Measurements from ENCODE around the gene SLC34A2.

The SLC34A2 gene

GRCh38 chr4:25713812-25714211, 58.2 kb downstream of the SLC34A2 start:
- Histone ChIP-seq H3K36me3 (replicated peaks; ENCODE audit: low read depth, low read length) (no peaks in the 10 kb centered on the region), H2AFZ (ENCODE audit: low read depth, low read length) (no peak overlapping the region), H4K20me1 (ENCODE audit: insufficient read depth, low read length) (no peaks in the 10 kb centered on the region), H3K4me1 (ENCODE audit: low read length) (no peaks in the 10 kb centered on the region), H3K27ac (ENCODE audit: low read length) (no peak overlapping the region), H3K4me2 (ENCODE audit: low read length) (no peak overlapping the region), H3K27me3 (ENCODE audit: low read depth, low read length) (no peaks in the 10 kb centered on the region), H3K9me3 (ENCODE audit: insufficient read depth, low read length) (no peaks in the 10 kb centered on the region), H3K4me3 (ENCODE audit: low read length) (no peak overlapping the region), H3K9ac (ENCODE audit: low read length) (no peak overlapping the region), H3K79me2 (ENCODE audit: low read length) (no peaks in the 10 kb centered on the region)
- TF ChIP-seq EZH2phosphoT487 (IDR thresholded peaks at IDR 0.05; ENCODE audit: low read depth), result no peak
- TF ChIP-seq CTCF (IDR thresholded peaks at IDR 0.05; ENCODE audit: low read depth, low read length), result no peak

GRCh38 chr4:25722964-25723363, 67.3 kb downstream of the SLC34A2 start:
- Histone ChIP-seq H3K79me2 (ENCODE audit: low read length) (no peaks in the 10 kb centered on the region), H3K4me1 (ENCODE audit: low read length) (no peaks in the 10 kb centered on the region), H3K4me3 (ENCODE audit: low read length) (no peak overlapping the region), H2AFZ (ENCODE audit: low read depth, low read length) (no peak overlapping the region), H3K4me2 (ENCODE audit: low read length) (no peak overlapping the region), H3K9ac (ENCODE audit: low read length) (no peak overlapping the region), H3K27ac (ENCODE audit: low read length) (no peak overlapping the region), H3K9me3 (ENCODE audit: insufficient read depth, low read length) (no peaks in the 10 kb centered on the region), H3K27me3 (ENCODE audit: low read depth, low read length) (no peaks in the 10 kb centered on the region), H3K36me3 (replicated peaks; ENCODE audit: low read depth, low read length) (no peaks in the 10 kb centered on the region), H4K20me1 (ENCODE audit: insufficient read depth, low read length) (no peaks in the 10 kb centered on the region)
- TF ChIP-seq EZH2phosphoT487 (IDR thresholded peaks at IDR 0.05; ENCODE audit: low read depth) (no peak), CTCF (IDR thresholded peaks at IDR 0.05; ENCODE audit: low read depth, low read length) (no peak)

GRCh38 chr4:25723409-25723808, 67.8 kb downstream of the SLC34A2 start:
- no peaks in the 10 kb centered on the region for H3K27me3 ChIP-seq (ENCODE audit: low read depth, low read length)
- no peaks in the 10 kb centered on the region for H3K9me3 ChIP-seq (ENCODE audit: insufficient read depth, low read length)
- no peak overlapping the region for H3K9ac ChIP-seq (ENCODE audit: low read length)
- H3K4me1 ChIP-seq (ENCODE audit: low read length), result no peaks in the 10 kb centered on the region
- TF ChIP-seq EZH2phosphoT487 (IDR thresholded peaks at IDR 0.05; ENCODE audit: low read depth), result no peak
- no peak for TF ChIP-seq CTCF (IDR thresholded peaks at IDR 0.05; ENCODE audit: low read depth, low read length)
- H3K4me3 ChIP-seq (ENCODE audit: low read length), result no peak overlapping the region
- no peaks in the 10 kb centered on the region for H3K79me2 ChIP-seq (ENCODE audit: low read length)
- H3K4me2 ChIP-seq (ENCODE audit: low read length), result no peak overlapping the region
- H4K20me1 ChIP-seq (ENCODE audit: insufficient read depth, low read length), result no peaks in the 10 kb centered on the region
- H3K27ac ChIP-seq (ENCODE audit: low read length), result no peak overlapping the region
- H2AFZ ChIP-seq (ENCODE audit: low read depth, low read length), result no peak overlapping the region
- no peaks in the 10 kb centered on the region for H3K36me3 ChIP-seq (replicated peaks; ENCODE audit: low read depth, low read length)

GRCh38 chr4:25725870-25726269, 70.2 kb downstream of the SLC34A2 start:
- Histone ChIP-seq H3K36me3 (replicated peaks; ENCODE audit: low read depth, low read length) (no peaks in the 10 kb centered on the region), H3K4me3 (ENCODE audit: low read length) (no peak overlapping the region), H3K27ac (ENCODE audit: low read length) (no peak overlapping the region), H3K9ac (ENCODE audit: low read length) (no peak overlapping the region), H3K4me2 (ENCODE audit: low read length) (no peak overlapping the region), H3K9me3 (ENCODE audit: insufficient read depth, low read length) (no peaks in the 10 kb centered on the region), H2AFZ (ENCODE audit: low read depth, low read length) (no peak overlapping the region), H3K79me2 (ENCODE audit: low read length) (no peaks in the 10 kb centered on the region), H3K4me1 (ENCODE audit: low read length) (no peaks in the 10 kb centered on the region), H4K20me1 (ENCODE audit: insufficient read depth, low read length) (no peaks in the 10 kb centered on the region), H3K27me3 (ENCODE audit: low read depth, low read length) (no peaks in the 10 kb centered on the region)
- no peak for TF ChIP-seq EZH2phosphoT487 (IDR thresholded peaks at IDR 0.05; ENCODE audit: low read depth)
- no peak for TF ChIP-seq CTCF (IDR thresholded peaks at IDR 0.05; ENCODE audit: low read depth, low read length)

Data from OCI-LY3 (cell line).